Neural progenitor cell (in vitro differentiated cells): ENCODE data around the gene AGAP3. TPM values are rescaled to one million over a fixed set of nuclear protein-coding genes. Genes with fewer than 3 reads are reported as not detected.

Experiments
- DNase-seq: peaks from one replicate; pipeline ENCODE4 v3.0.0-alpha.2; 2016; ENCODE audit warnings: low spot score
- H2AFZ ChIP-seq: fragments of 200-600 bp; sonication (generic); replicated peaks from 2 replicates; pipeline ENCODE4 v1.6.1; 2016; ENCODE audit warnings: antibody characterized with exemption
- H3F3A ChIP-seq: fragments of 200-600 bp; sonication (generic); 2 replicates; pipeline ENCODE4 v1.6.1; 2016; ENCODE audit warnings: antibody characterized with exemption, low read depth
- H3K27ac ChIP-seq: fragments of 200-600 bp; sonication (generic); 2 replicates; pipeline ENCODE4 v1.5.1; 2016; ENCODE audit warnings: mild to moderate bottlenecking
- H3K27me3 ChIP-seq: fragments of 200-600 bp; sonication (generic); 2 replicates; pipeline ENCODE4 v1.6.1; 2016; ENCODE audit warnings: mild to moderate bottlenecking, moderate library complexity
- H3K36me3 ChIP-seq: fragments of 200-600 bp; sonication (generic); 2 replicates; pipeline ENCODE4 v1.5.1; 2016
- H3K4me1 ChIP-seq: fragments of 200-600 bp; sonication (generic); 2 replicates; pipeline ENCODE4 v1.6.1; 2016; ENCODE audit warnings: mixed run types
- H3K4me2 ChIP-seq: fragments of 200-600 bp; sonication (generic); 2 replicates; pipeline ENCODE4 v1.6.1; 2016
- H3K4me3 ChIP-seq: fragments of 200-600 bp; sonication (generic); 2 replicates; pipeline ENCODE4 v1.5.1; 2016
- H3K79me2 ChIP-seq: fragments of 200-600 bp; sonication (generic); 2 replicates; pipeline ENCODE4 v1.6.1; 2016; ENCODE audit warnings: low read depth
- H3K9ac ChIP-seq: fragments of 200-600 bp; sonication (generic); 2 replicates; pipeline ENCODE4 v1.6.1; 2016
- H3K9me3 ChIP-seq: fragments of 200-600 bp; sonication (generic); 2 replicates; pipeline ENCODE4 v1.5.1; 2016; ENCODE audit warnings: low read depth
- H4K20me1 ChIP-seq: fragments of 200-600 bp; sonication (generic); 2 replicates; pipeline ENCODE4 v1.6.1; 2016; ENCODE audit warnings: low read depth
- H3K27ac Mint-ChIP-seq: 3 replicates; pipeline ENCODE4 v1.8.0; 2021; ENCODE audit warnings: mixed read lengths
- H3K27me3 Mint-ChIP-seq: 2 replicates; pipeline ENCODE4 v1.8.0; 2022; ENCODE audit warnings: low read depth, mild to moderate bottlenecking, inconsistent platforms, moderate library complexity, mixed read lengths; ENCODE audit not compliant: insufficient read depth
- H3K36me3 Mint-ChIP-seq: 3 replicates; pipeline ENCODE4 v1.8.0; 2021; ENCODE audit warnings: mixed read lengths
- H3K4me1 Mint-ChIP-seq: 3 replicates; pipeline ENCODE4 v1.8.0; 2021; ENCODE audit warnings: mixed read lengths
- H3K4me3 Mint-ChIP-seq: 3 replicates; pipeline ENCODE4 v1.8.0; 2021; ENCODE audit warnings: mild to moderate bottlenecking, moderate library complexity, mixed read lengths
- H3K9me3 Mint-ChIP-seq: 3 replicates; pipeline ENCODE4 v1.8.0; 2020; ENCODE audit warnings: mixed read lengths
- CTCF ChIP-seq: fragments of 200-600 bp; sonication (generic); IDR thresholded peaks from 2 replicates; pipeline ENCODE4 v1.5.1; 2017; ENCODE audit warnings: antibody characterized with exemption, mild to moderate bottlenecking
- EZH2 ChIP-seq: fragments of 200-600 bp; sonication (generic); IDR thresholded peaks from 2 replicates; pipeline ENCODE4 v1.6.1; 2017; ENCODE audit warnings: antibody characterized with exemption, mild to moderate bottlenecking, moderate library complexity
- EZH2phosphoT487 ChIP-seq: fragments of 200-600 bp; sonication (generic); IDR thresholded peaks from 2 replicates; pipeline ENCODE4 v1.6.1; 2017; ENCODE audit warnings: antibody characterized with exemption
- total RNA-seq: library from RNA; depleted of rRNA; stranded (reverse); fragments of >200 nt; gene quantifications from 2 replicates; pipeline ENCODE4 v1.2.3, GENCODE V29; 2015; ENCODE audit warnings: low replicate concordance

Gene AGAP3
- total RNA-seq, 1 donor from 2014 or later: 38.9 TPM

- no peak overlapping the region for H3K27ac Mint-ChIP-seq
- H2AFZ ChIP-seq: peak overlapping the region; percentile 90
Observed at GRCh38 chr7:151168003-151168786, 81.9 kb downstream of the AGAP3 start.

GRCh38 chr7:151168787-151169162 lies 82.5 kb downstream of the AGAP3 start:
- peak; percentile 39 for DNase-seq
- Mint-ChIP-seq H3K27me3 (peaks cover 45% of the 10 kb centered on the region), H3K27ac (no peak overlapping the region), H3K9me3 (peaks cover 11% of the 10 kb centered on the region), H3K36me3 (no peaks in the 10 kb centered on the region), H3K4me3 (peak overlapping the region; percentile 71), H3K4me1 (peaks cover 11% of the 10 kb centered on the region)
- Histone ChIP-seq H3K9ac (no peak overlapping the region), H3K27me3 (peaks cover 99% of the 10 kb centered on the region), H3K36me3 (no peaks in the 10 kb centered on the region), H3K9me3 (no peaks in the 10 kb centered on the region), H3K4me1 (peaks cover 10% of the 10 kb centered on the region), H3K4me3 (no peak overlapping the region), H3K79me2 (no peaks in the 10 kb centered on the region), H2AFZ (no peak overlapping the region), H3K4me2 (peak overlapping the region; percentile 97), H4K20me1 (peaks cover 24% of the 10 kb centered on the region), H3F3A (peaks cover 22% of the 10 kb centered on the region), H3K27ac (no peak overlapping the region)
- TF ChIP-seq EZH2 (no peak), CTCF (no peak), EZH2phosphoT487 (no peak)

More at GRCh38 chr7:151168003-151168786, 81.9 kb downstream of the AGAP3 start:
- H3K36me3 ChIP-seq: no peaks in the 10 kb centered on the region
- H3K9me3 Mint-ChIP-seq: peaks cover 5% of the 10 kb centered on the region
- DNase-seq: peak; percentile 78
- TF ChIP-seq CTCF: peak; percentile 77
- TF ChIP-seq EZH2phosphoT487: peak; percentile 72
- TF ChIP-seq EZH2: no peak
- H3K4me1 ChIP-seq: peaks cover 10% of the 10 kb centered on the region
- H3K9ac ChIP-seq: no peak overlapping the region
- H3F3A ChIP-seq: peaks cover 22% of the 10 kb centered on the region
- H3K4me2 ChIP-seq: peak overlapping the region; percentile 97
- H3K79me2 ChIP-seq: no peaks in the 10 kb centered on the region
- H3K36me3 Mint-ChIP-seq: no peaks in the 10 kb centered on the region
- H3K27me3 ChIP-seq: peaks cover 99% of the 10 kb centered on the region
- H3K9me3 ChIP-seq: no peaks in the 10 kb centered on the region
- H3K27ac ChIP-seq: no peak overlapping the region
- peak overlapping the region; percentile 64 for H3K4me3 ChIP-seq
- peaks cover 45% of the 10 kb centered on the region for H3K27me3 Mint-ChIP-seq
- peaks cover 11% of the 10 kb centered on the region for H3K4me1 Mint-ChIP-seq
- H3K4me3 Mint-ChIP-seq: peak overlapping the region; percentile 71
- peaks cover 24% of the 10 kb centered on the region for H4K20me1 ChIP-seq

- H3K4me1 ChIP-seq: peaks cover 10% of the 10 kb centered on the region
- H3K9me3 Mint-ChIP-seq: peaks cover 22% of the 10 kb centered on the region
- peaks cover 58% of the 10 kb centered on the region for H3K27me3 Mint-ChIP-seq
- no peak overlapping the region for H2AFZ ChIP-seq
- H3K9me3 ChIP-seq: no peaks in the 10 kb centered on the region
- peak overlapping the region; percentile 41 for H3K4me3 Mint-ChIP-seq
- H3K79me2 ChIP-seq: no peaks in the 10 kb centered on the region
- H3K36me3 ChIP-seq: no peaks in the 10 kb centered on the region
- H3K4me1 Mint-ChIP-seq: peaks cover 7% of the 10 kb centered on the region
- H3K27ac Mint-ChIP-seq: no peak overlapping the region
- peaks cover 12% of the 10 kb centered on the region for H4K20me1 ChIP-seq
- no peak overlapping the region for H3K4me3 ChIP-seq
- H3K27me3 ChIP-seq: peaks cover 94% of the 10 kb centered on the region
- no peak overlapping the region for H3K4me2 ChIP-seq
- no peaks in the 10 kb centered on the region for H3K36me3 Mint-ChIP-seq
- H3F3A ChIP-seq: peaks cover 22% of the 10 kb centered on the region
- H3K27ac ChIP-seq: no peak overlapping the region
- DNase-seq: peak; percentile 84
- no peak overlapping the region for H3K9ac ChIP-seq
- TF ChIP-seq EZH2 (peak; percentile 51), EZH2phosphoT487 (no peak), CTCF (peak; percentile 100)
Observed at GRCh38 chr7:151172273-151173141, 86.2 kb downstream of the AGAP3 start.
